ENCODE data around the gene ZBTB24.
A peak's percentile ranks its signal among the peaks of the same experiment; 100 is the strongest.

Gene ZBTB24

GRCh38 chr6:109498052-109498451 is 15.0 kb upstream of the ZBTB24 start:
- TF ChIP-seq CTCF (IDR thresholded peaks at IDR 0.05; ENCODE audit: extremely low read depth, missing control alignments) = no peak
- DNase-seq (ENCODE audit: low spot score) = no peak

DNA sequence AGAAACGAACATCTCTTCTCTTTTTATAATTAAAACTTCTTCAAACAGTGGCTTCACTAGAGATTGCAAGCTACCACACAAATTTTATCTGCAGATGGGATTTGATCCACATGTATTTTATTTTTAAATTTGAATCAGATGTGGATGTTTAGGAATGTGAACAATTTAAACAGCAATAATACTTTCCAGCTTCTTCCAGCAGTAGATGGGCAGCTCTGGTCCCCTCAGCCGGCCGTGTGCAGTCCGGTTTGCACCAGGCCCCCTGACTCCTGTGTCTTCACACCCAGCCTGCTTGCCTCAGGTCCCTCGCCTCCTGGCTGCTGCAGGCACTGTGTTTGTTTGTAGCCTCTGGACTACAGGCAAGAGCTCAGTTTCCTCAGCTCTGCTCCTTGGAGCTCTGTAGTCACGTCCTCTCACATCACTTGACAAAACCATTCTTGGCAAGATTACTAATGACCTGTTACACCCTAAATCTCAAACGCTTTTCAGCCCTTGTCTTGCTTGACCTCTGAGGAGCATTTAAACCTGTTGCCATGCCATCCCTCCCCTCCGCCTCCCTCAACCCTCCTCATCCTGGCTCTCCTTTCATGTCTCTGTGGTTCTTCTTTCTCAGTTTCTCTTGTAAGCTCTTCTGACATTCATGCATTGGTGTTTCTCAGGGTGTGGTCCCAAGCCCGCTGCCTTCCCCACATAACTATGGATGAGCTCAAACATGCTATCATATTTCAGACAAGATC is 13.2 kb upstream of the ZBTB24 start:
- DNase-seq (ENCODE audit: low spot score) = no peak
- TF ChIP-seq CTCF (IDR thresholded peaks at IDR 0.05; ENCODE audit: extremely low read depth, missing control alignments) = no peak

DNA sequence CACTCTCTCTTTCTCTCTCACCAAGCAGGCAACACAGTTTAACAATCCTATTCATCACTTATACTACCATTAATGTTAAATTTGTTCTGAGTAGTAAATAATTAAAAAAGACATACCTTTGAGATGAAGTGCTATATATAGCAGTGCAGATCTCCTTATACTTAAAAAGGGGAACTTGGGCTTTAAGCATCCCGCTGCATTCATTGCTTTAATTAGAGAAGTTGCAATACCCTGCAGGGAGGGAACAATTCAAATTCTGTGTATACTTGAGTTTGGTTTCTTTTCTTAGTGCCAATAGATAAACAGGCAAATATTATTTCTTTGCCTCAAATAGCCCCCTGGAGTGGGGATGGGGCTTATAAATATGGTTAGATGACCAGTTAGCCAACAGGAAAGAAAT is 10.8 kb upstream of the ZBTB24 start:
- DNase-seq (ENCODE audit: low spot score) = no peak

DNA sequence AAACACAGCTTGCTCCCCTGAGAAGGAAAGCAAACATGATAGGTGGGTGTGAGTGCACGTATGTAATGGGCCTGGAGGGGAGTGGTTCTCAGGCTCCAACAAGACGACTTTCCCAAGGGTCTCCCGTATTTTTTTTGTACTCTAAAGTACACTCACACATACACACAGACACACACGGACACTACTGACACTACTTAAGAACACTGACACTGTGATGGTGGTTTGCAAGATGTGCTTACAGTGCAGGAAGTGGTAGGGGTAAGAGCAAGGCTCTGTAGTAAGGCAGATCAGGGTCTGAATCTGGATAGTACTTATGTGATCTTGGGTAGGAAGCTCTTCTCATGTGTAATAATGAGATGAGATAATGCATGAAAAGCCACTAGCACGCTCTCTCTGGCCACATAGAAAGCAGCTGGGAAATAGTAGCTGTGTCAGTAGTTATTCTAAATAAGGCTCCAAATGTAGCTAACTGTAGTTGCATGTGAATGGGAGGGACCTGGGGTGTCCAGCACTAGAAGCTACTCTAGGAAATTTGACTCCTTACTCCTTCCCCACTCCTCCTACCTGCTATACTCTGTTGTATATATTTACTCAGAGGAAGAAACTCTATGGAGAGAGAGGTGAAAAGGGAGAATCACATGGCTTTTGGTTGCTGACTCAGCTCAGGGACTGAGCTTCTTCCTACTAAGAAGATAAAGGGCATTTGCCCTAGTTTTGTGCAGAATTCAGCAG is 8.4 kb upstream of the ZBTB24 start:
- no peak for TF ChIP-seq CTCF (IDR thresholded peaks at IDR 0.05; ENCODE audit: extremely low read depth, missing control alignments)
- DNase-seq (ENCODE audit: low spot score) = peak; percentile 31

More for the DNA sequence above, 10.8 kb upstream of the ZBTB24 start:
- TF ChIP-seq CTCF (IDR thresholded peaks at IDR 0.05; ENCODE audit: extremely low read depth, missing control alignments) = no peak

DNA sequence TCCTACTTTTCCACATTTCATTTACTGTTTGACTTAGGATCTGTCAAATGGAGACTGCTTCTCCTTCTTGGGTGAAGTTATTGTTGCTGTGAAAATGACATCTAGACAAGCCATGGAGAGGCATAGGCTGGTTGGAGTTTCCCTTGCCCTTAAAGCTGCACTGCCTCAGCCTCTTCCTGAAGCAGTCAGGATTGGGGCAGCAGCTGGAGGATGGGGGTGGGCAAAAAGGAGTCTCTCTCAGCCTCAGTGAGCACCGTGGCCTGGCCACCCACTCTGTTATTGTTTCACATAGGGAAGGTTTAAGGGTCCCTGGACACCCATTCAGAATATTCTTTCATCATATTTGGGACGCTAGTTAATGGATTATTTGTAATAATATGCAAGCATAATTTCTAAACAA is 7.7 kb upstream of the ZBTB24 start:
- no peak for TF ChIP-seq CTCF (IDR thresholded peaks at IDR 0.05; ENCODE audit: extremely low read depth, missing control alignments)
- no peak for DNase-seq (ENCODE audit: low spot score)

- no peak for DNase-seq (ENCODE audit: low spot score)
- no peak for TF ChIP-seq CTCF (IDR thresholded peaks at IDR 0.05; ENCODE audit: extremely low read depth, missing control alignments)
These were observed 5.0 kb upstream of the ZBTB24 start for GRCh38 chr6:109488001-109488400.

GRCh38 chr6:109486068-109486467 is 3.0 kb upstream of the ZBTB24 start:
- no peak for TF ChIP-seq CTCF (IDR thresholded peaks at IDR 0.05; ENCODE audit: extremely low read depth, missing control alignments)

More at GRCh38 chr6:109486068-109486467, 3.0 kb upstream of the ZBTB24 start:
- no peak for DNase-seq (ENCODE audit: low spot score)

Data from GM20000 (cell line).